GM20000 (cell line): ENCODE results near the gene ABCA7.
"Not testable (repeated sequence)": the region's sequence is repeated elsewhere in the genome, so short reads cannot be mapped to it uniquely, and the experiment has no call there.

Source experiments
- DNase-seq: peaks from one replicate; pipeline ENCODE4 v3.0.0; 2012; ENCODE audit warnings: low spot score
- TF ChIP-seq, protein P1 (sequence below): IDR thresholded peaks from 2 replicates; pipeline ENCODE4 v1.5.1; 2012; ENCODE audit warnings: mild to moderate bottlenecking, control low read depth; ENCODE audit errors: extremely low read depth, missing control alignments

The ABCA7 gene

DNA sequence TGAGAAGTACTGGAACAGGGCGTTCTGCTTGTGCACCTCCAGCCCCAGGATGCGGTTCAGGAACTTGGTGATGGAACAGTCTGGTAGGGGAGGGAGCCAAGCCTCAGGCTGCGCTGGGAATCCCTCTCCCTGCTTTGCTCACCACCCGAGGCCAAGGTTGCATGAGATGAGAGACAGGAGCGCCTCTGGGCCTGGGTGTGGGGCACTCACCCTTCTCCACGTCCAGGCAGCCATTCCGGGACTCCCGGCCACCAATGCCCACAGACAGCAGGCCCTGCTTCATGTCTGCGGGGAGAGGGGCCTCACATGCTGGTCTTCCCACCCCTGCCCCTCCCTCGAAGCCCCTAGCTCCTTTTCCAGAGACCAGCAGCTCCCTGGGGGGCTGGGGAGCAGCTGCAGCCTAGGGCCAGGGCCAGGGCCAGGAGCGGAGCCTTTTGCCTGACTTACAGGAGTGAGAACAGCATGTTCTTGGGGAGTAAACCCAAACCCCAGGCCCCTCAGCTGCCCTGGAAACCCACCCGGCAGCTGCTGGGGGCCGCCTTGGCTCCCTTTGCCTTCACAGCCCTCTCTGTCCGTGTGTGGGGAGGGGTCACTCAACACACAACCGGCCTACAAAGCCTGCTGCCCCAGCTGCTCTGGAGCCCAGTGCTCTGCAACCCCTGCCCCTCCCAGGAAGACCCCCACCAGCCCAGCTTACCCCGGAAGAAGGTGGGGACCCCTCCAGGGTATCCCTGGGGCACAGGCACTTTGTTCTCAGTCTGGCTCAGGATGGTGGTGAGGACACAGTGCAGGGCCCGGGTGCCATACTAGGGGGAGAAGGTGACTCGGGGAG lies 71.1 kb downstream of the ABCA7 start:
- TF ChIP-seq, protein P1, sequence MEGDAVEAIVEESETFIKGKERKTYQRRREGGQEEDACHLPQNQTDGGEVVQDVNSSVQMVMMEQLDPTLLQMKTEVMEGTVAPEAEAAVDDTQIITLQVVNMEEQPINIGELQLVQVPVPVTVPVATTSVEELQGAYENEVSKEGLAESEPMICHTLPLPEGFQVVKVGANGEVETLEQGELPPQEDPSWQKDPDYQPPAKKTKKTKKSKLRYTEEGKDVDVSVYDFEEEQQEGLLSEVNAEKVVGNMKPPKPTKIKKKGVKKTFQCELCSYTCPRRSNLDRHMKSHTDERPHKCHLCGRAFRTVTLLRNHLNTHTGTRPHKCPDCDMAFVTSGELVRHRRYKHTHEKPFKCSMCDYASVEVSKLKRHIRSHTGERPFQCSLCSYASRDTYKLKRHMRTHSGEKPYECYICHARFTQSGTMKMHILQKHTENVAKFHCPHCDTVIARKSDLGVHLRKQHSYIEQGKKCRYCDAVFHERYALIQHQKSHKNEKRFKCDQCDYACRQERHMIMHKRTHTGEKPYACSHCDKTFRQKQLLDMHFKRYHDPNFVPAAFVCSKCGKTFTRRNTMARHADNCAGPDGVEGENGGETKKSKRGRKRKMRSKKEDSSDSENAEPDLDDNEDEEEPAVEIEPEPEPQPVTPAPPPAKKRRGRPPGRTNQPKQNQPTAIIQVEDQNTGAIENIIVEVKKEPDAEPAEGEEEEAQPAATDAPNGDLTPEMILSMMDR: no peak
- no peak for DNase-seq

DNA sequence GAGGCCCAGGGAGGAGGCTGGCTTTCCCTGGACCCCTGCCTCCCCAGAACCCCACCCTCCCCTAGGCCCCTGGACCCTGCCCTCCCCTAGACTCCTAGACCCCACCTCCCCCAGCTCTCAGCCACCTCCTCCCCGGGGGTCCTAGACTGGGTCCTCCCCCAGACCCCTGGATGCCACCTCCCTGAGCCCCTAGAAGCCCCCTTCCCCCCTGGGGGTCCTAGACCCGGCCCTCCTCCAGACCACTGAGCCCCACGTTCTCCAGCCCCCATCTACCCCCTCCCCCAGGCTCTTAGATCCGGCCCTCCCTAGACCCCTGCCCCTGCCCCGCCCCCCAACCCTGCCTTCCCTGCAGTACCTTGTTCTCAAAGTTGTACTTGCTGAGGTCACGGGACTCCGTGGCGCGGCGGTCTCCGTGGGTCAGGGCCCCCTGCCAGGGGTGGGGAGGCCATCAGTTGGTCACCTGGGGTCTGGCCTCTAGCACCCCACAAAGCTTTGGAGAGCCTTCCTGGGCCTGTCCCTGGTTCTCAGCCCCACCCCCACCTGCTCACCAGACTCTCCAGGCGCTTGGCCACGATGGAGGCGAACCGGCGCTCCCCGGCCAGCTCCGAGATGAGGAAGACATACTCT lies 71.8 kb downstream of the ABCA7 start:
- TF ChIP-seq, protein P1: no peak
- no peak for DNase-seq

DNA sequence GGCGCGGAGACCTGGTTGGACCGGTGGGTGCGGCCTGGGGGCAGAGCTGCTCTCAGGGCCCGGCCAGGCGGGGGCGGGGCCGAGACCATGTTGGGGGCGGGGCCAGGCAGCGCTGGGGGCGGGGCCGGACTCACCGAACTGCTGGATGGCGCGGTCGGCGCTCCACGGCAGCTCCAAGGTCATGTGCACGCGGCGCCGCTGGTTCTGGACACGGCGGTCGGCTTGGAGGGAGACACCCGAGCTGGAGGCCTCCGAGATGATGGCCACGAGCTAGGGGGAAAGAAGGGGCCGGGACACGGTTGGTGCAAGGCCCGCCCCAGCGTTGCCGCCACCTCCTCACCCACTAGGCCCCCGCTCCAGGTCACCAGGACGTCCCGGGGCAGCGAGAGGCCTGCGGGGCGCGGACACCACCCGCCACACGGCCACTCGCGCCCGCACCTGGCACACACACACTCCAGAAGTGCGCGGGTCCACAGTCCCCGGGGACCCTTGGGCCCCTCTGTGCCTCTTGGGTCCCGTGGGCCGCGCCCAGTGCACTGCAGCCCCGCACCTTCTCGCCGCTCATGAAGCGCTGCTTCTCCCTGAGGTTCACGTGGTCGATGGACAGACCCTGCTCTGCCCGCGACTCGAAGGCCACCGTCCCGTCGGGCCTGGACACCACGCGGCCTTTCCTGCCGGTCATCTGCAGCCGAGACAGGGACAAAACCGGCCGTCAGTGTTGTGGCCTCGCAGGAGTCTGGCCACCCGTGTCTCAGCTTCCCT lies 72.5 kb downstream of the ABCA7 start:
- DNase-seq: no peak
- TF ChIP-seq, protein P1: no peak

DNA sequence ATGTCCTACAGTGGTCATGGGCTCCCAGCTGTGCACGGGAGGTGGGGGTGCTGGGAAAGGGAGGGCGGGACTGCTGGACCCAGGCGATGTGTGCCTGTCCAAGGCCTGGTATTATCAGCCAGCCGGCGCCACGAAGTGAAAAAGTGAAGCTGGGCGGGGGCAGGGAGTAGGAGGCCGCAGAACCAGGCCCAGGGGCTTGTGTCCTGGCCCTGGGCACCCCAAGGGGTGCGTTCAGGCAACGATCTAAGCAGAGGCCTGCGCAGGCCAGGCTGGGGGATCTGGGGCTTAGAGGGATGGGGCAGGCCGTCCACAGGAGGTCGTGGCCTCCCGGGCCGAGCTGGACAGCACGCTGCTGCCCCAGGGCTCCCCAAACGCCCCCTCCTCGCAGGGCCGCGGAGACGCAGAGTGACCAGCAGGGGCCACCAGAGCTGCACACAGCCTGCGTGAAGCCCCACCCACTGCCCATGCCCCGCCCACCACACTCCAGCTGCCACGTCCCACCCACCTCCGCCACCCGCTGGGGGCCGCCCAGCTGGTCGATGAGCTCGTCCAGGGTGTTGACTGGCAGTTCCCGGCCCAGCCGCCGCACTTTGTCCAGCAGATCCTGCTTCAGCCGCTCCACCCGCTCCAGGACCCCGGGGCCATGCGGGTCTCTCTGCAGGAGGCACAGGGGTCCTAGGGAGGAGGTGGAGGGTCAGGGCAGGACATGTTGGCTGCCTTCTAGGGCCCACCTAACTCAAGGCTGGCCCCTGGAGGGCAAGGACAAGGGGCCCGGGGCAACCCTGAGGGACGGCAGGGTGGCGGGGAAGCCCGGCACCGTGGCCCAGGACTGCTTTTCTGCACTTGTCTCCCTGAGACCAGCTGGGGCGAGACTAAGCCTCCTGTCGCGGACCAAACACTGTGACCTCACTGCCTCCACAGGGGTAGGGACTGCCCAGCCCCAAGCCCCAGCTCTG lies 73.4 kb downstream of the ABCA7 start:
- TF ChIP-seq, protein P1: peak; percentile 88
- peak; percentile 99 for DNase-seq

DNA sequence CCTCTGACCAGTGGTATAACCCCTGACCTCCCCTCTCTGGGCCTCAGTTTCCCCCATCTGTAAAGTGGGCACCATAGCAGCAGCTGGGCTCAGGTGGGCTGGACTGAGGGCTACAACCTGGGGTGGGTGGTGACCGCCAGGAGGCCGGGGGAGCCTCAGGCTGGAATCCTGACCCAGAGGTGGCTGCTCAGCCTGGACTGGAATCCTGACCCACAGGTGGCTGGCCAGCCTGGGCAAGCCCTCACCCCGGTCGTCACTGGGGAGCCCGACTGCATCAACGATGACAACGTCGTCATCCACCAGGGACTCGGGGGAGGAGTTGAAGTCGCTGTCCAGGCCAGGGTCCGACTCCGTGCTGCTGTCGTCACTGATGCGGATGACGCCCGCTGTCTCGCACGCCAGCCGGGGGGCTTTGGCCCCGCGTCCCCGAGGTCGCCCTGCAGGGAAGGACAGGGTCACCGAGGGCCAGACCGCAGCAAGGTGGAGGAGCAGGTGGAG lies 74.1 kb downstream of the ABCA7 start:
- DNase-seq: no peak
- TF ChIP-seq, protein P1: no peak

DNA sequence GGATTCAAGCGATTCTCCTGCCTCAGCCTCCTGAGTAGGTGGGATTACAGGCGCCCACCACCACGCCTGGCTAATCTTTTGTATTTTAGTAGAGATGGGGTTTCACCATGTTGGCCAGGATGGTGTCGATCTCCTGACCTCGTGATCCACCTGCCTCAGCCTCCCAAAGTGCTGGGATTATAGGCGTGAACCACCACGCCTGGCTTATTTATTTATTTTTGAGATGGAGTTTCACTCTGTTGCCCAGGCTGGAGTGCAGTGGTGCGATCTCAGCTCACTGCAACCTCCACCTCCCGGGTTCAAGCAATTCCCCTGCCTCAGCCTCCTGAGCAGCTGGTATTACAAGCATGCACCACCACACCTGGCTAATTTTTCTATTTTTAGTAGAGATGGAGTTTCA lies 74.8 kb downstream of the ABCA7 start:
- not testable (repeated sequence) for DNase-seq
